Measurements from ENCODE around the gene CD180. TPM values are rescaled to one million over a fixed set of nuclear protein-coding genes. Genes with fewer than 3 reads are reported as not detected.

The CD180 gene
- total and polyA plus RNA-seq, 2 experiments from 2014 or later: not detected

DNA sequence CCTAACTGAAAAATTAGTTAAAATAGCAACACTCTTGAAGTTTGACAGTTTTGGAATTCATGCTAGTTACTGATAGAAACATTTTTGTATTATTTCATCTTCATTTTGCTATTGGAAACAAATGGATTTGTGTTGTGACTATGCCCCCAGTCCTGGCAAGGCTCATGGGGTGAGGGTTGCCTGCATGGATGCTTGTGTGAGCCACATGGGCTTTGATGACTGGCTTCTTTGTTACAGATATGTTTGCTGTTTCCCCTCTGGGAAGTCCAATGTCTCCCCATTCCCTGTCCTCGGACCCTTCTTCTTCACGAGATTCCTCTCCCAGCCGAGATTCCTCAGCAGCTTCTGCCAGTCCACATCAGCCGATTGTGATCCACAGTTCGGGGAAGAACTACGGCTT, 44.2 kb downstream of the CD180 start:
- Histone ChIP-seq H3K27ac (no peak overlapping the region), H3K9me2 (ENCODE audit: insufficient read depth) (no peaks in the 10 kb centered on the region), H3K27me3 (replicated peaks; ENCODE audit: insufficient read depth) (no peaks in the 10 kb centered on the region), H3K36me3 (ENCODE audit: low read depth) (0 out of 2 replicates have a peak, but pooled peaks cover 11% of the 10 kb centered on the region), H3K4me3 (no peak overlapping the region), H3K9ac (no peak overlapping the region), H3K9me3 (ENCODE audit: low read depth) (no peaks in the 10 kb centered on the region), H3K79me2 (ENCODE audit: insufficient read depth) (no peaks in the 10 kb centered on the region), H3K4me2 (ENCODE audit: unreplicated experiment) (no peak overlapping the region), H4K20me1 (ENCODE audit: insufficient read depth) (no peaks in the 10 kb centered on the region), H2AFZ (no peak overlapping the region), H3F3A (ENCODE audit: insufficient read depth) (0 out of 2 replicates have a peak, but pooled peaks cover 3% of the 10 kb centered on the region), H3K4me1 (ENCODE audit: insufficient read depth) (no peaks in the 10 kb centered on the region)
- TF ChIP-seq EZH2phosphoT487 (IDR thresholded peaks at IDR 0.05; ENCODE audit: insufficient read depth, low read depth): no peak
- no peak for TF ChIP-seq EZH2 (IDR thresholded peaks at IDR 0.05; ENCODE audit: insufficient read depth, poor library complexity, severe bottlenecking)
- WGBS, 2 experiments (ENCODE audit: low coverage in 1 of 2, low lambda C conversion rate in 2 of 2, missing lambda C conversion rate in 2 of 2): 87 to 89% methylated on average over 6 of the region's 6 CpGs
- in situ Hi-C loops (cut with MboI): loop anchor here (10.0 kb wide), 1 partner anchor 328 kb away; no protein-coding TSS in a partner anchor
- DNase-seq: no peak

DNA sequence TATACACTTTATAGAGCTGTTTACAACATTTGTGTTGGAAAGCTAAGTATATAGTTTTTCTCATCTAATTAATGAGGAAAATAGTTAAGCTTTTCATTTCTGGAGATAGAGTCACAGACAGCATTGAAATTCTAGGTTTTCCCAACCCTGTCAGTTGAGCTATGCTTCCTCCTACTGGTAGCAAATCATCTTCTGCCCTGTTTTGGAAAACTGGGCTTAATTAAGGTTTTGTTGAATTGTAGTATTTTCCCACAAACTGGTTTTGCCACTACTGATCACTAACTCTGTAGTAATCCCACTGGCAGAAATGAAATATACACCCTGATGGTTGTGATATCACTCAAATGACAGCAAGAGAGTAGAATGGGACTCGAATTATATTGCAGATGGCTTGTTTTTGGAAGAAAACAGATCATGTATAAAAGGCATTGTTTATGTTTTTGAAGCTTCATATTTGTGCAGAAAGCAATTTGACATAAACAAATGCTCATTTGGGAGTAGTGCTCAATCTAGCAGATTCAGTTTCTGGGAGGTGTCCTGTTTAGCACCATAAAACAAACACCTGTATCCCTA, 46.6 kb downstream of the CD180 start:
- WGBS, 2 experiments (ENCODE audit: low coverage in 1 of 2, low lambda C conversion rate in 2 of 2, missing lambda C conversion rate in 2 of 2): 41 to 54% methylated on average over 1 of the region's 1 CpG

DNA sequence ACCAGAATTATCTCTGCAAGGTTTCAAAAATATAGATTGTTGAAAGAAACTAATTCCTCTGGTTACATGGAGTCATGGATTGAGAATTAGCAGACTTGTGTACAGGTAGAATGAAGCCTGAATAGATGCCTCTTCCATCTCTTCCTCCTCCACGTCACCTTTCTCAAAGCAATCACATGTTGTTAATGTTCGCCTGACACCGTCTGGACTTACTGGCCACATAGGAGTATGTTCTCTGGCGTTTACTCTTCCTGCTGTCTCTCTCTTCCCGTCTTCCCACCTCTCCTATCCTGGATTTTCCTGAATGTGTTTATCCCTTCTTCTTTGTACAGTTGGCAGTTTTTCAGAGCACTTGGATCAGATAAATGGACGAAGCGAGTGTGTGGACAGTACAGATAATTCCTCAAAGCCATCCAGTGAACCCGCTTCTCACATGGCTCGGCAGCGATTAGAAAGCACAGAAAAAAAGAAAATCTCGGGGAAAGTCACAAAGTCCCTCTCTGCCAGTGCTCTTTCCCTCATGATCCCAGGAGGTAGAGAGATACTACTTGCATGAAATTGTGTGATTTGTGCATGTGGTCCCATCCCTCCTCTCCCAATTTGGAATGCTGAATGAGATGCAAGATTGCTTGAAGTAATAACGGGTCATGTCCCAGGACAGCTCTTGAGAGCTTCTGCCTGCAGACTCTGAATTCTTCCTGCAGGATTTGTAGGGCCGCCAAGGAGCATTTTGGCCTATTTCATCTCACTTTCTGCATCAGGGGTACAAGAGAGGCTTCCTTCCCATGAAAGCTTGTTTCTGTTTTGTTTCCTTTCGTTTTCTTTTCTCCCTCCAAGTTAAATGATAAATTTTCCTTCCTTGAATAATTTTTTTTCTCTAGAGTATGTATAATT, 47.3 kb downstream of the CD180 start:
- in situ Hi-C loops (cut with MboI): no loop called here
- Histone ChIP-seq H3F3A (ENCODE audit: insufficient read depth) (0 out of 2 replicates have a peak, but pooled peaks cover 6% of the 10 kb centered on the region), H3K9me2 (ENCODE audit: insufficient read depth) (no peaks in the 10 kb centered on the region), H3K79me2 (ENCODE audit: insufficient read depth) (no peaks in the 10 kb centered on the region), H3K4me3 (peak overlapping the region; percentile 33; the same call in 1 of the 2 replicates), H3K36me3 (ENCODE audit: low read depth) (0 out of 2 replicates have a peak, but pooled peaks cover 4% of the 10 kb centered on the region), H2AFZ (0 out of 2 replicates have a peak overlapping the region, but pooled peaks have one; percentile 3), H3K4me1 (ENCODE audit: insufficient read depth) (no peaks in the 10 kb centered on the region), H4K20me1 (ENCODE audit: insufficient read depth) (no peaks in the 10 kb centered on the region), H3K4me2 (ENCODE audit: unreplicated experiment) (peak overlapping the region; percentile 5), H3K9ac (no peak overlapping the region), H3K27ac (no peak overlapping the region), H3K9me3 (ENCODE audit: low read depth) (no peaks in the 10 kb centered on the region), H3K27me3 (replicated peaks; ENCODE audit: insufficient read depth) (no peaks in the 10 kb centered on the region)
- no peak for DNase-seq
- 73 to 79% methylated on average over 14 of the region's 14 CpGs for WGBS, 2 experiments (ENCODE audit: low coverage in 1 of 2, low lambda C conversion rate in 2 of 2, missing lambda C conversion rate in 2 of 2)
- no peak for TF ChIP-seq EZH2 (IDR thresholded peaks at IDR 0.05; ENCODE audit: insufficient read depth, poor library complexity, severe bottlenecking)
- TF ChIP-seq EZH2phosphoT487 (IDR thresholded peaks at IDR 0.05; ENCODE audit: insufficient read depth, low read depth): no peak

More for the DNA sequence above, 46.6 kb downstream of the CD180 start:
- Histone ChIP-seq H3K27ac (no peak overlapping the region), H3K79me2 (ENCODE audit: insufficient read depth) (no peaks in the 10 kb centered on the region), H4K20me1 (ENCODE audit: insufficient read depth) (no peaks in the 10 kb centered on the region), H3F3A (ENCODE audit: insufficient read depth) (0 out of 2 replicates have a peak, but pooled peaks cover 6% of the 10 kb centered on the region), H3K9me3 (ENCODE audit: low read depth) (no peaks in the 10 kb centered on the region), H3K27me3 (replicated peaks; ENCODE audit: insufficient read depth) (no peaks in the 10 kb centered on the region), H2AFZ (0 out of 2 replicates have a peak overlapping the region, but pooled peaks have one; percentile 3), H3K4me1 (ENCODE audit: insufficient read depth) (no peaks in the 10 kb centered on the region), H3K36me3 (ENCODE audit: low read depth) (0 out of 2 replicates have a peak, but pooled peaks cover 11% of the 10 kb centered on the region), H3K4me3 (peak overlapping the region; percentile 33; the same call in 1 of the 2 replicates), H3K4me2 (ENCODE audit: unreplicated experiment) (peak overlapping the region; percentile 5), H3K9me2 (ENCODE audit: insufficient read depth) (no peaks in the 10 kb centered on the region), H3K9ac (no peak overlapping the region)
- in situ Hi-C loops (cut with MboI): loop anchor here (10.0 kb wide), 1 partner anchor 325 kb away; no protein-coding TSS in a partner anchor
- DNase-seq: peak; percentile 55
- TF ChIP-seq EZH2phosphoT487 (IDR thresholded peaks at IDR 0.05; ENCODE audit: insufficient read depth, low read depth) (no peak), EZH2 (IDR thresholded peaks at IDR 0.05; ENCODE audit: insufficient read depth, poor library complexity, severe bottlenecking) (no peak)

DNA sequence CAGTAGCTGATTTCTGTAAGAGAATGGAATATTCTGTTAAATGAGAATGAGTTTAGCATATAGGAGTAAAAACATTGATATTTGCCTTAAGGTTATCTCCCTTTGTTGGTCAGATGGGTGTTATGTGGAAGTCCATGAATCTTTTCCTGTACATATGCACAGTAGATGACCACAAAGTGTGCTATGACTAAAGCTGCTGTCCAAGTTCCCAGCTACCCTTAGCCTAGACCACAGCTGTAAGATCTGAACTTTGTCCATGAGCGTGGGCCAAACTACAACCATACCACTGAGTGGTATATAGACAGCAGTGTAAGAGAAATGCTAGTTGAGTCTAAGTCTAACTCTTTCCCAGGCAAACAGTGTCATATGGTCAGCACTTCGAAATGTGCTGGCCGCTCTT, 48.8 kb downstream of the CD180 start:
- H3K27ac ChIP-seq: no peak overlapping the region
- DNase-seq: peak; percentile 26
- H3K36me3 ChIP-seq (ENCODE audit: low read depth): 0 out of 2 replicates have a peak, but pooled peaks cover 11% of the 10 kb centered on the region
- no peaks in the 10 kb centered on the region for H3K9me3 ChIP-seq (ENCODE audit: low read depth)
- no peak overlapping the region for H3K4me3 ChIP-seq
- H3K9ac ChIP-seq: no peak overlapping the region
- H3K79me2 ChIP-seq (ENCODE audit: insufficient read depth): no peaks in the 10 kb centered on the region
- WGBS, 2 experiments (ENCODE audit: low coverage in 1 of 2, low lambda C conversion rate in 2 of 2, missing lambda C conversion rate in 2 of 2): 93 to 94% methylated on average over 3 of the region's 3 CpGs
- no peaks in the 10 kb centered on the region for H4K20me1 ChIP-seq (ENCODE audit: insufficient read depth)
- TF ChIP-seq EZH2 (IDR thresholded peaks at IDR 0.05; ENCODE audit: insufficient read depth, poor library complexity, severe bottlenecking) (no peak), EZH2phosphoT487 (IDR thresholded peaks at IDR 0.05; ENCODE audit: insufficient read depth, low read depth) (no peak)
- no peaks in the 10 kb centered on the region for H3K4me1 ChIP-seq (ENCODE audit: insufficient read depth)
- H2AFZ ChIP-seq: no peak overlapping the region
- H3K4me2 ChIP-seq (ENCODE audit: unreplicated experiment): no peak overlapping the region
- in situ Hi-C loops (cut with MboI): no loop called here
- H3F3A ChIP-seq (ENCODE audit: insufficient read depth): 0 out of 2 replicates have a peak, but pooled peaks cover 6% of the 10 kb centered on the region
- no peaks in the 10 kb centered on the region for H3K27me3 ChIP-seq (replicated peaks; ENCODE audit: insufficient read depth)
- H3K9me2 ChIP-seq (ENCODE audit: insufficient read depth): no peaks in the 10 kb centered on the region
